ENCODE data around the gene ARNT2.

GRCh38 chr15:80531796-80532195 lies 127.6 kb downstream of the ARNT2 start:
- TF ChIP-seq CTCF (IDR thresholded peaks at IDR 0.05) (no peak), ZFX (IDR thresholded peaks at IDR 0.05; ENCODE audit: borderline replicate concordance) (no peak)

All from 22Rv1 (cell line).